Ovary (tissue), 3 donors: ENCODE measurements around the gene INMT.

Experiments used
- EP300 ChIP-seq: sonication (generic); formaldehyde crosslinking; IDR thresholded peaks from one replicate; pipeline ENCODE4 v1.6.1; 2017; ENCODE audit warnings: antibody characterized with exemption
- POLR2A ChIP-seq: fragments of 450-650 bp; IDR thresholded peaks from one replicate; pipeline ENCODE4 v1.6.1; 2017; ENCODE audit warnings: antibody characterized with exemption, mild to moderate bottlenecking, moderate library complexity
- TF ChIP-seq, protein P1 (sequence below), 3 donors: fragments of 450-650 bp in 2 of 3; fragments of 200-600 bp in 1 of 3; IDR thresholded peaks; one replicate each; pipeline versions ENCODE4 v1.5.1 to v1.8.0; 2016 to 2022; ENCODE audit warnings: antibody characterized with exemption in 3 of 3, mild to moderate bottlenecking in 1 of 3
- donor health status: DM: no; HTN: no; CAD: no.

GRCh38 chr7:30751696-30752273, at the start of gene INMT:
- no peak for TF ChIP-seq EP300
- TF ChIP-seq, protein P1, sequence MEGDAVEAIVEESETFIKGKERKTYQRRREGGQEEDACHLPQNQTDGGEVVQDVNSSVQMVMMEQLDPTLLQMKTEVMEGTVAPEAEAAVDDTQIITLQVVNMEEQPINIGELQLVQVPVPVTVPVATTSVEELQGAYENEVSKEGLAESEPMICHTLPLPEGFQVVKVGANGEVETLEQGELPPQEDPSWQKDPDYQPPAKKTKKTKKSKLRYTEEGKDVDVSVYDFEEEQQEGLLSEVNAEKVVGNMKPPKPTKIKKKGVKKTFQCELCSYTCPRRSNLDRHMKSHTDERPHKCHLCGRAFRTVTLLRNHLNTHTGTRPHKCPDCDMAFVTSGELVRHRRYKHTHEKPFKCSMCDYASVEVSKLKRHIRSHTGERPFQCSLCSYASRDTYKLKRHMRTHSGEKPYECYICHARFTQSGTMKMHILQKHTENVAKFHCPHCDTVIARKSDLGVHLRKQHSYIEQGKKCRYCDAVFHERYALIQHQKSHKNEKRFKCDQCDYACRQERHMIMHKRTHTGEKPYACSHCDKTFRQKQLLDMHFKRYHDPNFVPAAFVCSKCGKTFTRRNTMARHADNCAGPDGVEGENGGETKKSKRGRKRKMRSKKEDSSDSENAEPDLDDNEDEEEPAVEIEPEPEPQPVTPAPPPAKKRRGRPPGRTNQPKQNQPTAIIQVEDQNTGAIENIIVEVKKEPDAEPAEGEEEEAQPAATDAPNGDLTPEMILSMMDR (IDR thresholded peaks at IDR 0.05), result no peak
- no peak for TF ChIP-seq POLR2A
